NCI-H2029 treated with DMSO at 0.1 percent for 48 hours (cell line): ENCODE measurements around the gene PROS1.

Source experiments
- DNase-seq: peaks from one replicate; lab custom pipeline; 2025; lab: John Stamatoyannopoulos, UW

Gene PROS1

DNA sequence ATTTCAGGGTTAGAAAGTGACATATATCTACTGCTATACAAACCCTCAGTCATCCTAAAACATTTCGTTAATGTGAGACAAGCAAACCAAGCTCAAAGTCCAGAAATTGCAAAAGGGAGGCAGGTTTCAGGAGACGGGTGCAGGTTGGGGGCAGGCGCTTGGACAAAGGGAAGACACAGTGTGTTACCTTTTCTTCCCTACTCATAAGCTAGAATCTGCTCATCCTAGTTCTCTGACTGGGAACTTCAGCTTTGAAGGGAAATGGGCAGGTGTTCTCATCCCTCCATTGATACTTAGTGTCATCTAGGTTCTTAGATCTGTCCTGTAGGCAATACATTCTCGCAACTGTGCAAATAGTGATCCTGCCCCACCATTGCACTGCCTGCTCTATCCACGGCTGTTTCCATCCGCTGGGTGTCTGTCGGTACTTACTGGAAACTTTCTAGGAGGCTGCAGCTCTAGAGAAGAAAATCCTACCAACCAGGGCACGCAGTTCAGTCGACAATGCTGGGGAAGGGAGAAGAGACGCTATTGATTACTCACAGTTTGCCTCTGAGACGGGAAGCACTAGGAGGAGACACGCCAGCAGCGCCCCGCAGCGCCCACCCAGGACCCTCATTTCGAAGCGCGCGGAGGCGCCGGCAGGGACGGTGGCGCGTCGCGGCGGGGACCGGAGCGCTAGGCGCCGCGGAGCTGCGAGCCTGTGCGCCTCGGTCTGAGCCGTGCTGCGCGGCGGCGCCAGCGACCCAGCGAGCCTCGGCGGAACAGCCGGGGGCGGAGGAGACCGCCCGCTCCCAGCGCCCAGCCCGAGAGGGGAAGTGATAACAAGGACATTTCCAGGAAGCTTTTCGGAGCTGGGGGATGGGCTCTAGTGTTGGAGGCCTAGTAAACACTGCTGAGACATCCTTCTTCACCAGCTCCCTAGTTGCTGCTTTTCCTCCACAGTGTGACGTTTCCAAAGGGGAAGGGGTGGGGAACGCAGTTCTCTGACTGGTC, at the start of gene PROS1:
PROS1 (minus strand) TSS at position 766 of the 996 bp plus-strand sequence; CDS start at position 619, 147 bp downstream.
- peak; percentile 13 for DNase-seq

DNA sequence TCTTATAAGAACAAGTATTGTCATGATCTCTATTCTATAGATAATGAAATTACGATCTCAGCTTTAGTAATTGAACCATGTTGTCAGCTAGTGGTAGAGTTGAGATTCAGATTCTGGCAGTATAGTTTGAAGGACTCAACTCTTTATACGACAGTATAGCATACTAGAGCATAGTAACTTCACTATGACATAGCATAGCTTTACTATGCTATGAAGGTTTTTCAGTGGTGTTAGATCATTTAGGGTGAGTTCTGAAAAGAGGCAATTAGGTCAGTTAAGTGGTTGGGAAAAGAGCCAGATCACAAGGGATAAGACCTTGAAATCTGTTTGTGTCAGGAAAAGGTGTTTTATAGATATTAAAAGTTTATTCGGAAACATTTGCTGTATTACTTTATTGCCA, 46.6 kb upstream of the PROS1 start:
- DNase-seq, result no peak

DNA sequence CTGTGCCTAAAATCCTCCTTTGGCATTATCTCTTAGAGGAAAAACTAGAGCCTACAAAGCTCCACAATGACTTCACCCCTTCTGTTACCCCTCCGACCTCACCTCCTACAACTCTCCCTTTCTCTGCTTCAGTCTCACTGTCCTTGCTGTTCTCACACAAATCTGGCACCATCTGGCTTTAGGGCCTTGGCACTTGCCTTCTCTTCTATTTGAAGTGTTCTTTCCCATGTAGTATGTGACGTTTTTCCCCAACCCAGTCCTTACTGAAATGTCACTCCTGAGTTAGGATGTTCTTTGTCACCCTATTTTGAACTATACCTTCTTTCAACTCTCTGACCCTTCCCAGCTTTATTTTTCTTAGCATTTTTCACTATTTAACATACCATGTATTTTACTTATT, 46.0 kb upstream of the PROS1 start:
- no peak for DNase-seq

DNA sequence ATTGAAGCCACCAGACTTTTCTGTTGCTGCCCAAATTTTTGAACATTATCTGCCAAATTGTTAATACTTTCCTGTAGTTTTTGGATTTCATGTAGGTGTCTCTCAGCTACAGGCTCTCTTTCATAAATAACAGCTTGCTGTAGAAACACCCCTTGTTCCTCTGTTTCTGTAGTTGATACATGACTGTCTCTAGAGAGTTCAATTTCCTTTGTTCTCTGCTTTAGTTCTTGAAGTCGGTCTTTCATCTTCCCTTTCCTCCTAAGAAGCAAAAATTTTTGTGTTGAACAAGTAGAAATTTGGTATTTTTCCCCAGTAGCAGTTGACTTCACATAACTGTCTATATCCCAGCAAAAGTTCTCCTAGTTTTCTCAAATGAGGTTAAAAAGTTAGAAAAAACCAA, 41.3 kb upstream of the PROS1 start:
- DNase-seq, result no peak

DNA sequence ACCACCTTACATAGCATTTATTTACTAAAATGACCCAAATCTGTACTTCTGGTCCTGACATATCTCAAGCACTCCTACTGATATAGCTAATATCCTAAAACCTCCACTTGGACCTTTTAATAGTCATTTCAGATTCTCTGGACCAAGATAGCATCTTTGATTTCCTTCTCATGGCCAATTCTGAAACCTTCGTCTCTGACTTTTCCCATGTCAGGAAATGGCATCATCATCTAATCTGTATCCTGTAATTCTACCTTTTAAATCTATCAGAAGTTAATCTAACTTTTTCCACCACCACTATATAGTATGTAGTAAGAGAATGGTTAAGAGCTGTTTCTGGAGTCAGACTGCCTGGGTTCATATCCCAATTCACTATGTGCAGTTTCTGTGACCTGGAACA, 38.5 kb upstream of the PROS1 start:
- no peak for DNase-seq

DNA sequence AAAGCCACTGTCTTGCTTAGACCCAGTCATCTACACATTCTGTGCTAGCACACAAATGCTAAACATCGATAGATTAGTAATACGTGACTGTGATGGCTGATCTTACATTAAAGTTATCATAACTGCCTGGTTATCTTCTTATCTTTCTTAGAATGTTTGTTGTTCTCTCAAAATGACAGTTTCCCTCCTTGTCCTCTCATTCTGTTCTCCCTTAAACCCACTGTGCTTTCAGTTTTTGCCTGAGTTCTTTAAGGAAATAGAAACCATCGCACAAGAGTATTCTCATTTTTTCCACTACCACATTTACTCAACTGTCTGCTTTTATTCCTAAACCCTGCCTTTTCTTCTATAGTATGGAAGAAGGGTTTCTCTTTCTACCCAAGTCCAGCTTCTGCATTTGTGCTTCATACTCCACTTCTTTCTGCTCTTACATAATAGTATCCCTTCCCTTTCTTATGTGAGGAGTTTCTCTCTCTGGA, 37.6 kb upstream of the PROS1 start:
- no peak for DNase-seq

DNA sequence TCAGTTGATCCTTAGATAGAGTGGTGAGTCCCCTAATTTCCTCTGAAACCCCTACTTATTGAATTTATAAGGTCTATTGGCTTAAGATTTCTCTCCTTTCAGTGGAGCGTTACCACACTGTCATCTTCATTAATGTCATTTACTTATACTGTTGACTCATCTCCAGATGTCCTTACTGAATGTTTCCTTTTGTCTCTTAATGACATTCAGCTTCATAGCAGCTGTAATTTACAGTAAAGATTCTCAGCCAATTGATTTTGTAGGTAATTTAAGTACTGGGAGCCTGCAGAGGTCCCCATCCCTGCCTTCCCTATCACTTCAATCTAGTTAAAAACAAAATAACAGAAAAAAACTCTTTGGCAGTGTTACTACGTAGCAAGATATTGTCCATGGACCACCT, 35.9 kb upstream of the PROS1 start:
- DNase-seq, result no peak

DNA sequence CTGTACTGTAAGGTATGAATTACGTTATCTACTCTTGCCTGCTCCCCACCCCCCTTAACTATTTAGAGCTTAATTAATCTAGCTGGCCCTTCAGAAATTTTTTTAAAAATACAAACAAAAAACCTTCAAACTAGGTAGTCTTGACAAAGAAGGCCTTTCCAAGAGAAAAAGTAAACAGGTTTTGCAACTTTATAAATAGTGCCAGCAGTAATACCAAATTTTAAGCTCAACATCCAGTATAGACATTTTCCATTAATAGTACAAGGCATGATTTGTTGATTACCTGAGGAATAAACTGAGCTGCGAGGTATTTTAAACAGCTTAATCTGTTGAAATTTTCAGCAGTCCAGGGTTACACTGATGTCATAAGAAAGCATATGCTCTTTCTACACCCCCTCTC, 34.6 kb upstream of the PROS1 start:
- no peak for DNase-seq

DNA sequence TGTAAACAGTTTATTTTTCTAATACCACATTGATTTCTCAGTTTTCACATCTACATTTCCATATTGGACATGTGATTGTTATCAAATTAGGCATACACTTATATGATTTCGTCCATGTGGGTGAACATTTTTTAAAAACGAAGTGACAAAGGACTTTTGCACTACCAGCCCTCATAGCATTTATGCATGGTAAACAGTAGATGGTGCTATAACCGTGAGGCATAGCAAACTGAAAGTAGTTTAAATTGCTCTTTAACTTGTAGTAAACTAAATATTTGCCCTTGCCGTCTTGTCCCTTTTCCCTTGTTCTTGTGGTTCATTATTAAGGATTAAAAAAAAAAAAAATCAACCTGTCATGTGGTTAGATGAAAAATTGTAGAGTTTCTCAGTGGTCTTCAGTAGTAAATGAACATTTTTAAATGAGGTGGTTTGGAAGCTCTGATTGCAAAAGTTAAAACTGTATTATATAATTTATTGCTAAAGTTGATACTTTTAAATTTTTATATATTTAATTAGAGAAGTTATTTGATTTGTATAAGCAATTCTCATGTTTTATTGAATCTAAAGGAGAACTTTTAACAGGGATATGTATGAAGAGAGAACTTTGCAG, 30.7 kb upstream of the PROS1 start:
- DNase-seq, result peak; percentile 52

DNA sequence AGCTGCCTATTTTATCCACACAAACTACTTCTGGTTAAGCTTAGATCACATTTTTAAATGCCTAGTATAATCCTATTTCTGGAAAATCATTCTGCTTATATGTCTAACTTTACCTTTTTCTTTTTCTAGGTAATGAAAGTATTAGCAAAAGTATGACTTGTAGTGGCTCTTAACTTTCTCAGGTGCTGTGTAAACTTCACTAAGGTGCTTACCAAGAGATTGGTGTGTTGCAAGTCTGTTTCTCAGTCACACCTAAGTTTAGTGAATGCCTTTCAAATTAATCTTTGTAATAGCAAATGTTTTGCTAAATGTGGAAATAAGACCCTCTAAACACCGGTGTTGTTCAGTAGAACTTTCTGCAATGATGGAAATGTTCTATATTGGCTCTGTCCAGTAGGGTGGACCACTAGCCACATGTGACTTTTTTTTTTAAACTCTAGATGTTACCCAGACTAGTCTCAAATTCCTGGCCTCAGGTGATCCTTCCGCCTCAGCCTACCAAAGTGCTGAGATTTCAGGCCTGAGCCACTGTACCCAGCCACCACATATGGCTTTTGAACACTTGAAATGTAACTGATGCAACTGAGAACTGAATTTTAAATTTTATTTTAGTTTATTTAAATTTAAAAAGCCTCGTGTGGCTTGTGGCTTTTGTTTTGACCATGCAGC, 28.3 kb upstream of the PROS1 start:
- DNase-seq, result no peak

DNA sequence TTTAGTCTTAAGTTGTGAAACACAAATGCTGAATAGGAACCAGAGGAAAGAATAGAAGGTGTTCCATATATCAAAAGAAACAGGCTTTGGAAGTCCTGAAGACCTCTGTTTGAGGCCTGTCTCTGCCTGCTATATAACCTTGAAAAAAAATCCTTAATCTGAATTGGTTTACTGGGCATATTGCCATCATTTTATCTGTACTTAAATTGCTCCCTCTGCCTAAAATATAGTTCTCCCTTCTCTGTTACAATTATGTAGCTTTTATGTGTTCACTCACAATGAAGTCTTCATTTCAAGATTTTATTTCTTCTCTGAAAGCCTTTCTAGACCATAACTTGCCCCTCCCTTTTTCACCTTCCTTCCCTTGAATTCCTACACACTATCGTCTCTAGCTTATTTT, 27.5 kb upstream of the PROS1 start:
- DNase-seq, result no peak

DNA sequence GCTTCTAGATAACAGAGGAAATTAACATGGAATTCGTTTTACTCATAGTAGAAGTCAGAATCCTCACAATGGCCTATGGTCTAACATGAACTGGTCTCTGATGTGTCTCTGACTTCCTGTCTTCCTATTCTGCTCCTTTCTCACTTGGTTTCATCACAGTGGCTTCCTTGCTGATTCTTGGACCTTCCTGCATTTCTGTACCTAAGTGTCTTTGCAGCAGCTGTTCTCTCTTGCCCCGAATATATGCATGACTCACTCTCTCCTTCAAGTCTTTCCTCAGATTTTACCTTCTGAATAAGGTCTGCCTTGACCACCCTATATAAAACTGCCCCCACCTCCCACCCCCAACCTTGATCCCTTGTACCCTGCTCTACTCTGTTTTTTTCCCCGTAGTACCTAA, 20.4 kb upstream of the PROS1 start:
- no peak for DNase-seq

DNA sequence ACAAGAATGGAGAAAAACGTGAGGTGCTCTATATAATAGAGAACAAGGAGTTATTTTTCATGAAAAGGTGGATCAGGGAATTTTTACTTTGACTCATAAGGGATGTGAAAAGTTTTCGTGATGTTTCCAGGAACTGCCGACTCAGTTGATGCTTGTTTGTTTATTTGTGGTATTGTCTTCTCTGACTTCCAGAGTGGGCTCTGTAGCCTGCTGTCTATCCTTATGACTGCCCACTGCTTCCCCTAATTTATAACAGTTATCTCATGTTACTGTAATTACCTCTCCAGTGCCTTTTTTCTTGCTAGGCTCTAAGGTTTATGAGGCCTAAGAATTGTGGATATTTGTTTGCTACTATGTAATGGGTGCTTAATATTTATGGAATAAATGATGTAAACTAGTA, 18.5 kb upstream of the PROS1 start:
- DNase-seq, result no peak

DNA sequence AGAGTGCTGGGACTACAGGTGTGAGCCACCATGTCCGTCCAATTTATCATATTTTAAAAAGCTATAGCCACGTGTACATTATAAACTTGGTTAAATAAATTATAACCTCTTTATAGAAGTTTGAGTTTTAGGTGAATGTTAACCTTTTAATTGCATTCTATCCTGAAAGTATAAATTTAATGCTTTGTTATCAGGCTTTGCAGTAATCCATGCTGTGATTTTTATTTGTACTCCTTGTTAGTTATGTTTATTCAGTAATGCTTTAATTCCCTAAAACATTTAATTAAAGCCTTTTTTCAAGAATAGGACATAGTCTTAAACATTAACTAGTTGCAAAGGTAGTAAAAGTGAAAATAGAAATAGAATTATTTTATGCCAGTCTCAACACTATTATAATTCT, 17.9 kb upstream of the PROS1 start:
- no peak for DNase-seq

DNA sequence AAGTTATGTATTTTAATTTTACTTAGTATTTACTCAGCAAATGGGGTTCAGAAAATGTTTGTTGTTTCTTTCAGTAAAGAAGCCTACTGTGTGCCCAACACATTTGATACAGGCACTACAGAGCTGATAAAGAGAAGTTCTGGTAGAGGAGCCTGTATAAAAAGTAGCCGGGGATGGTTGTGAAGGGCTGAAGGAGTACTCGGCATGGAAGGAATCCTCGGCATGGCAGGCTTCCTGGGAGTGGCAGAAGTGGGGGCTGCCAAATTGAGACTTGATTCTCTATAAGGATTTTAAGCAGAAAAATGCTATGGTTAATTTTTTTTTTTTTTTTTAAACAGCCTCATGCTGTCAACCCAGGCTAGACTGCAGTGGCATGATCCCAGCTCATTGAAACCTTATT, 15.5 kb upstream of the PROS1 start:
- no peak for DNase-seq

DNA sequence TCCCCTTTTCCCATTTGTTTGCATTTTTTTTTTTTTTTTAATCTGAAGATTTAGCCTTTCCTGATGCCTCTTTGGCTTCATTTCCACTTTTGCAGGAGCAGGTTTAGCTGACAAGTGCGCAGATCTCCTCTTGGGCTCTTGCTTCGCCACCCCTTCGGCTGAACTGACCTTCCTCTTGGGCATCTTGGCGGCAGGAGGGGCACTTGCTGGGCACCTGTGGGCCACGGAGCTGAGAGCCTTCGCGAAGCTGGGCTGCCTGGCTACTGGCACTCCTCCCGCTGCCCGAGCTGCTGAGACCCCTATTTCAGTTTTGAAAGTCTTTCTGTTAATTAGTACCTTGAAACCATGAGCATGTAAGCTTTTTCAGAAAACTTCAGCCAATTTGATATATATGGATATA, 15.1 kb upstream of the PROS1 start:
- no peak for DNase-seq

DNA sequence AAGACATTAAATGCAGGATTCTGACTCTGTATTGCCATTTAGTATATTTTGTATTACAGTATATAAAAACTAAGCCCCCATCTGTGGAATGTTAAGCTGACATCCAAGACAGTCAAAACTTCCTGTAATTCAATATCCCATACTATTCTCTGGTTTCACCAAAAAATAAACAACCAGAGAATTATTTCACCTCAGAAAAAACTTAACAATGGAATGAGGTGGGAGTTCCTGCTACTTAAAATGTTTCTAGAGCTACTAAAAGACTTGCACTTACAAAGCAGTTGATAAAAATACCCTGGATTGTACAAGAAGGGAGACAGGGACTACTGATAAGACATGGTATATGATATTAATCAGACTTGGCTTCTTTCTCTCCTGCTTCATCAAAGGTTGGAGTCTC, 14.6 kb upstream of the PROS1 start:
- no peak for DNase-seq

DNA sequence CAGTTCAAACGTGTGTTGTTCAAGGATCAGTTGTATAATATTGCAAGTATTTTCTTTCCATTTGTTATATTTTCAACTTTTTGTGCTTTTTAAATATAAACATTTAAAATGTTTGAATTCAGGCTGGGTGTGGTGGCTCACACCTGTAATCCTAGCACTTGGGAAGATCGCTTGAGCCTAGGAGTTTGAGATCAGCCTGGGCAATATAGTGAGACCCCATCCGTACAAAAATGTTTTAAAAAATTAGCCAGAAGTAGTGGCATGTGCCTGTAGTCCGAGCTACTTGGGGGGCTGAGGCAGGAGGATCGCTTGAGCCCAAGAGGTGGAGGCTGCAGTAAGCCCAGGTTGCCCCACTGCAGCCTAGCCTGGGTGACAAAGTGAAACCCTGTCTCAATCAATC, 10.9 kb upstream of the PROS1 start:
- no peak for DNase-seq

DNA sequence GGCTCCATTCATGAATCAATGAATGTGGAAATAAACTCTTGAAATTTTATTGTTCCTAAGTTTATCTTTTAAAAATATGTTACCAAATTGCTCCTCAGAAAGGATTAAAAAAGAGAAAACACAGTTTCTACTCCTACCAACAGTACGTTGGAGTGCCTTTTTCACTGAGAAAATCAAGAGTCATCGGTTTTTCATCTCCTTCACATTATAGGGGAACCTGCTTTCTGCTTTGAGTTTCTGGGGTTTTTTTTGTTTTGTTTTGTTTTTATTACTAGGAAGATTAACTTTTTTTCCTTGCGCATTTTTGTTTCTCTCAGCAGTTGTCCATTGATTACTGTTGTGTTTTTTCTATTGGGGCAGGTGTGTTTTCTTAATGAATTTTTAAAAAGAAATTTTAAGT, 9.7 kb upstream of the PROS1 start:
- DNase-seq, result no peak

DNA sequence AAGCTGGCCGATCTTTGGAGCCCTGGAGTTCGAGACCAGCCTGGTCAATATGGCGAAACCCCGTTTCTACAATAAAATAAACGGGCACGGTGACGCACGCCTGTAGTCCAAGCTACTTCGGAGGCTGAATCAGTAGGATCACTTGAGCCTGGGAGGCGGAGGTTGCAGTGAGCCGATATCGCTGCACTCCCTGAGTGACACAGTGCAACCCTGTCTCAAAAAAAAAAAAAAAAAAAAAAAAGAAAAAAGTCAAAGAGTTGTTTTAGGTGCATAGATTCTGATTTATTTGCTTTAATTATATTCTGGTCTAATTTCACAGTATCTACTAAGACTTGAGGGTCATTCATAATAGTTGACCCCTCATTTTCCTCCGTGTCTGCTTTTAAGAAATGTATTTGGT, 8.0 kb upstream of the PROS1 start:
- no peak for DNase-seq

DNA sequence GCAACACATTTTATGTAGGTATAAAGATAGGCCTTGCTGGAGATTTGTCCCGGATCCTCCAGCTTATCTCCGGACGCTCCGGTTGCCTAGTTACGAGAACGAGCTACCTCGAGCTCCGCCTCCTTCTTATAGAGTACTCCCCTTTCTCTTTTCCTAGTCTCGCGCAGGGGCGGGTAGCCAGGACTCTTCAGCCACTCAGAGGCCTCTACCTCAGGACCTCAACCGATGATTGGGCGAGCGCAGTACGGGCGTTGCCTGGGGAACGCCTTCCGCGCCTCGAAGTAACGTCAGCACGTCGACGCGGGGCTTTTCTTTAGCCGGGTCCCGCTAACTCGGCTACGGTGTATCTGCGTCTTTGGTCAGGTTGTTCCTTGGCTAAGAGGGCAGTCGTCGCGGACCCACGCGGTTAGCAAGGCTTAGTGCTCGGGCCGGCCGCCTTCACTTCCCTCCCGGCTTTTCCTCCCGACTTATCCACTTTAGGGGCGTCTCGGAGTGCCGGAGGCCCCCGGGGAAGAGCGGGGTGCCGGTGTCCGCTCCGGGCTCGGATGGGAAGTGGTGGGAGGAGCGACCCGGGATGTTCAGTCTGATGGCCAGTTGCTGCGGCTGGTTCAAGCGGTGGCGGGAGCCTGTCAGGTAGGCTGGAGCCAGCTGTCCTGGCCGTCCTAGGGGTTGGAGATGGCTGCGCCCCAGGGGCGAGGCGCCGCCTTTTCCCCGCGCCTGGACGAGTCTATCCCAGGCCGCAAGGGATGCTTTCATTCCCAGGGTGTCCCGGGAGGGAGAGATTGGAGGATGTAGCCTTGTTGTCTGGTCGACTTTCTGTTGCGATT, 6.4 kb upstream of the PROS1 start, which contains the start of gene ARL13B:
ARL13B (plus strand) TSS at position 306 of the 827 bp plus-strand sequence; CDS start at position 575, 269 bp downstream.
- DNase-seq, result peak; percentile 95

DNA sequence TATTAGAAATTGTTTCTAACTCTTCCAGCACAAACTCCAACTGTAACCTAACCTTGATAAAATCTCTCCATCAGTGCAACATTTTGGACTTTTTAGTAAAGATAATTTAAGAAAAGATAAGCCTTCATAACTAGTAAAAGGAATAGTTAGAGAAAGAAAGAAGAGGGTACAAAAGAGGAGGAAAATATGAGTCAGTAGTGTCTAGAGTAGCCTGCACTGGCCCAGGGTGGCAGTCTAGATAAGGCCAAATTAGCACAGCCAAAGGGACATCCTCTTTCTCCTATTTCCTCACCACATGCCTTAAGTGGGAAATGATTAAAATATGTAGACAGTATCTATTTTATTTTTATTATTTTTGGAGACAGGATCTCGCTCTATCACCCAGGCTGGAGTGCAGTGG, 3.7 kb downstream of the PROS1 start:
- no peak for DNase-seq
